ENCODE measurements around the gene WWOX.

- TF ChIP-seq YY1 (IDR thresholded peaks at IDR 0.05; ENCODE audit: insufficient read depth, insufficient read length) (no peak), ZNF274 (IDR thresholded peaks at IDR 0.05; ENCODE audit: low read depth, low read length) (no peak)
Observed at GRCh38 chr16:78744796-78745107, 645.3 kb downstream of the WWOX start.

All from NT2/D1 (cell line).